Mesodermal cell (in vitro differentiated cells): Measurements from ENCODE around the gene MGAT4A.

Experiments used
- H3K27ac ChIP-seq: 2 replicates; pipeline ENCODE4 v1.7.0; 2013; ENCODE audit warnings: mild to moderate bottlenecking, low read depth, low read length, moderate library complexity; ENCODE audit not compliant: severe bottlenecking
- H3K36me3 ChIP-seq: 2 replicates; pipeline ENCODE4 v1.7.1; 2013; ENCODE audit warnings: mild to moderate bottlenecking, low read length, moderate library complexity; ENCODE audit not compliant: control insufficient read depth, insufficient read depth
- H3K4me1 ChIP-seq: one replicate; pipeline ENCODE4 v1.7.1; 2013; ENCODE audit warnings: mild to moderate bottlenecking, low read length; ENCODE audit not compliant: insufficient read depth, control insufficient read depth, poor library complexity, severe bottlenecking
- H3K4me3 ChIP-seq: 2 replicates; pipeline ENCODE4 v1.7.0; 2013; ENCODE audit warnings: low read length, control low read depth, mild to moderate bottlenecking; ENCODE audit not compliant: insufficient read depth, poor library complexity, severe bottlenecking; ENCODE audit errors: extremely low read depth
- H3K9me3 ChIP-seq: 2 replicates; pipeline ENCODE4 v1.7.1; 2013; ENCODE audit warnings: mild to moderate bottlenecking, low read length, moderate library complexity; ENCODE audit not compliant: control insufficient read depth
- WGBS, 2 experiments: methylation state at CpG; one replicate each; pipeline ENCODE4 v1.1.5; 2013; ENCODE audit warnings: missing lambda C conversion rate in 2 of 2; ENCODE audit not compliant: insufficient coverage in 2 of 2; 5-methylcytosine and 5-hydroxymethylcytosine counted together

MGAT4A gene

GRCh38 chr2:98743835-98744234 lies 12.9 kb upstream of the MGAT4A start:
- no peaks in the 10 kb centered on the region for H3K36me3 ChIP-seq
- no peaks in the 10 kb centered on the region for H3K9me3 ChIP-seq
- no peak overlapping the region for H3K4me3 ChIP-seq
- H3K4me1 ChIP-seq, result peaks cover 4% of the 10 kb centered on the region
- no peak overlapping the region for H3K27ac ChIP-seq
- no CpG with 5 or more reads among the region's 1 CpG for WGBS, 2 experiments

GRCh38 chr2:98739020-98739419 lies 8.1 kb upstream of the MGAT4A start:
- H3K4me3 ChIP-seq, result no peak overlapping the region
- H3K4me1 ChIP-seq, result no peaks in the 10 kb centered on the region
- no peaks in the 10 kb centered on the region for H3K36me3 ChIP-seq
- no peak overlapping the region for H3K27ac ChIP-seq
- H3K9me3 ChIP-seq, result no peaks in the 10 kb centered on the region

- no peak overlapping the region for H3K4me3 ChIP-seq
- no peaks in the 10 kb centered on the region for H3K36me3 ChIP-seq
- no peaks in the 10 kb centered on the region for H3K4me1 ChIP-seq
- H3K9me3 ChIP-seq, result no peaks in the 10 kb centered on the region
- 86 to 90% methylated on average over 3 of the region's 3 CpGs for WGBS, 2 experiments
- no peak overlapping the region for H3K27ac ChIP-seq
Measured at GRCh38 chr2:98738304-98738703, 7.4 kb upstream of the MGAT4A start.

- WGBS, 2 experiments, result 84 to 100% methylated on average over 1 to 4 of the region's 4 CpGs
- no peaks in the 10 kb centered on the region for H3K9me3 ChIP-seq
- H3K36me3 ChIP-seq, result no peaks in the 10 kb centered on the region
- H3K4me3 ChIP-seq, result no peak overlapping the region
- no peak overlapping the region for H3K27ac ChIP-seq
- H3K4me1 ChIP-seq, result no peaks in the 10 kb centered on the region
Measured at GRCh38 chr2:98737848-98738247, 6.9 kb upstream of the MGAT4A start.

GRCh38 chr2:98736464-98736889 lies 5.5 kb upstream of the MGAT4A start:
- Histone ChIP-seq H3K9me3 (peaks cover 6% of the 10 kb centered on the region), H3K27ac (no peak overlapping the region), H3K36me3 (no peaks in the 10 kb centered on the region), H3K4me3 (no peak overlapping the region), H3K4me1 (no peaks in the 10 kb centered on the region)
- no CpG with 5 or more reads among the region's 2 CpGs for WGBS, 2 experiments

GRCh38 chr2:98734823-98735260 lies 3.9 kb upstream of the MGAT4A start:
- WGBS, 2 experiments, result 79 to 100% methylated on average over 2 of the region's 2 CpGs
- no peak overlapping the region for H3K27ac ChIP-seq
- H3K9me3 ChIP-seq, result peaks cover 6% of the 10 kb centered on the region
- no peaks in the 10 kb centered on the region for H3K36me3 ChIP-seq
- H3K4me1 ChIP-seq, result no peaks in the 10 kb centered on the region
- H3K4me3 ChIP-seq, result no peak overlapping the region

- Histone ChIP-seq H3K4me3 (no peak overlapping the region), H3K4me1 (no peaks in the 10 kb centered on the region), H3K9me3 (peaks cover 6% of the 10 kb centered on the region), H3K36me3 (no peaks in the 10 kb centered on the region), H3K27ac (no peak overlapping the region)
- WGBS, 2 experiments, result 100% methylated on average over 2 of the region's 3 CpGs
Measured at GRCh38 chr2:98734162-98734561, 3.2 kb upstream of the MGAT4A start.

- H3K36me3 ChIP-seq, result no peaks in the 10 kb centered on the region
- no peak overlapping the region for H3K27ac ChIP-seq
- peaks cover 6% of the 10 kb centered on the region for H3K9me3 ChIP-seq
- WGBS, 2 experiments, result 91 to 96% methylated on average over 5 to 7 of the region's 8 CpGs
- H3K4me1 ChIP-seq, result no peaks in the 10 kb centered on the region
- no peak overlapping the region for H3K4me3 ChIP-seq
Measured at GRCh38 chr2:98732430-98733051, 1.6 kb upstream of the MGAT4A start.

- H3K9me3 ChIP-seq, result peaks cover 6% of the 10 kb centered on the region
- H3K4me1 ChIP-seq, result no peaks in the 10 kb centered on the region
- peak overlapping the region; percentile 50 for H3K4me3 ChIP-seq
- no peaks in the 10 kb centered on the region for H3K36me3 ChIP-seq
- no peak overlapping the region for H3K27ac ChIP-seq
- WGBS, 2 experiments, result 77 to 100% methylated on average over 1 to 5 of the region's 6 CpGs
Measured at GRCh38 chr2:98731894-98732349, 990 bp upstream of the MGAT4A start.

GRCh38 chr2:98730707-98731040 lies 258 bp downstream of the MGAT4A start:
- peak overlapping the region; percentile 44 for H3K4me3 ChIP-seq
- H3K9me3 ChIP-seq, result peaks cover 6% of the 10 kb centered on the region
- no peaks in the 10 kb centered on the region for H3K4me1 ChIP-seq
- 0% methylated on average over 15 to 35 of the region's 56 CpGs for WGBS, 2 experiments
- H3K36me3 ChIP-seq, result no peaks in the 10 kb centered on the region
- H3K27ac ChIP-seq, result no peak overlapping the region

- H3K27ac ChIP-seq, result no peak overlapping the region
- H3K9me3 ChIP-seq, result peaks cover 6% of the 10 kb centered on the region
- no peaks in the 10 kb centered on the region for H3K36me3 ChIP-seq
- peak overlapping the region; percentile 44 for H3K4me3 ChIP-seq
- H3K4me1 ChIP-seq, result no peaks in the 10 kb centered on the region
- 6 to 12% methylated on average over 22 to 29 of the region's 45 CpGs for WGBS, 2 experiments
Measured at GRCh38 chr2:98730053-98730706, 752 bp downstream of the MGAT4A start.
